Left lung (tissue), 10 donors: Measurements from ENCODE around the gene ARMC5. TPM values are rescaled to one million over a fixed set of nuclear protein-coding genes. Genes with fewer than 3 reads are reported as not detected.

ENCODE experiments used
- ATAC-seq: fragments of 200-7000 bp; cut with Tn5 transposase; one replicate; pipeline ENCODE4 v1.9.1; 2020; ENCODE audit warnings: moderate library complexity
- DNase-seq, 4 donors: peaks; one replicate each; pipeline ENCODE4 v3.0.0-alpha.2; 2013 to 2020
- H3K27ac ChIP-seq, 2 donors: fragments of 200-600 bp; sonication (generic) in 1 of 2; one replicate each; pipeline versions ENCODE4 v1.5.0 to v1.8.0; 2020 to 2021
- H3K27me3 ChIP-seq, 2 donors: fragments of 200-600 bp; sonication (generic) in 1 of 2; one replicate each; pipeline versions ENCODE4 v1.5.0 to v1.8.0; 2020 to 2021
- H3K36me3 ChIP-seq, 2 donors: fragments of 200-600 bp; sonication (generic) in 1 of 2; one replicate each; pipeline versions ENCODE4 v1.5.0 to v1.8.0; 2020 to 2021
- H3K4me1 ChIP-seq, 2 donors: fragments of 200-600 bp; one replicate each; pipeline ENCODE4 v1.8.0; 2021
- H3K4me3 ChIP-seq, 2 donors: fragments of 200-600 bp; sonication (generic) in 1 of 2; one replicate each; pipeline versions ENCODE4 v1.5.0 to v1.8.0; 2020 to 2021; ENCODE audit warnings: mild to moderate bottlenecking in 1 of 2
- H3K9me3 ChIP-seq, 2 donors: fragments of 200-600 bp; sonication (generic) in 1 of 2; one replicate each; pipeline versions ENCODE4 v1.5.0 to v1.8.0; 2020 to 2021
- CTCF ChIP-seq, 2 donors: fragments of 200-600 bp; sonication (generic) in 1 of 2; IDR thresholded peaks; one replicate each; pipeline versions ENCODE4 v1.5.0 to v1.8.0; 2021; ENCODE audit warnings: antibody characterized with exemption in 2 of 2
- intact Hi-C, 2 donors: fragments of 100-400 bp; cut with DNase I; formaldehyde crosslinking; loops; one replicate each; pipeline versions ENCODE4 v1.11.2 to v1.14.2; 2022
- polyA plus RNA-seq, 6 donors: library from polyadenylated mRNA; unstranded; fragments of 120-200 nt; gene quantifications; one replicate each; pipeline ENCODE4 v1.2.1, GENCODE V29; 2013; ENCODE audit not compliant: insufficient read length in 6 of 6
- total RNA-seq, 2 donors: library from RNA; stranded (reverse); fragmentation: NEBNext Ultra II Directional; extraction: Animal tissue kit (Norgen Biotek cat#: 25700); gene quantifications; one replicate each; pipeline ENCODE4 v1.2.1, GENCODE V29; 2021
- donor health status: DM: no; HTN: yes; CAD: no.
- donor health status: DM: no; HTN: no; CAD: no.

Gene ARMC5
- total and polyA plus RNA-seq, 8 donors = 8.5 to 14.8 (median 10.4) TPM

- ATAC-seq = no peak
- TF ChIP-seq CTCF (IDR thresholded peaks at IDR 0.05) = no peak
Observed at GRCh38 chr16:31428279-31428597, 31.1 kb upstream of the ARMC5 start, which contains the start of gene COX6A2. Gene COX6A2 (minus strand): TSS chr16:31428360. CDS start chr16:31428325, 35 bp downstream.

GRCh38 chr16:31428638-31429247 is 30.6 kb upstream of the ARMC5 start:
- no peak overlapping the region for H3K27ac ChIP-seq
- ATAC-seq = no peak
- no peak for DNase-seq
- peaks cover 0 to 19% of the 10 kb centered on the region in 2 donors for H3K27me3 ChIP-seq
- intact Hi-C loops = no loop called here
- H3K9me3 ChIP-seq = no peaks in the 10 kb centered on the region
- no peaks in the 10 kb centered on the region for H3K36me3 ChIP-seq
- peaks cover 4% of the 10 kb centered on the region in 2 donors for H3K4me1 ChIP-seq
- no peak for TF ChIP-seq CTCF (IDR thresholded peaks at IDR 0.05)
- H3K4me3 ChIP-seq = no peak overlapping the region

More at GRCh38 chr16:31428279-31428597, 31.1 kb upstream of the ARMC5 start, which contains the start of gene COX6A2:
- peaks cover 0 to 22% of the 10 kb centered on the region in 2 donors for H3K27me3 ChIP-seq
- peak within 1 kb of the TSS; percentile 28 to 32 for H3K4me3 ChIP-seq
- peaks cover 4% of the 10 kb centered on the region in 2 donors for H3K4me1 ChIP-seq
- no peak within 1 kb of the TSS for H3K27ac ChIP-seq
- DNase-seq = no peak
- no peaks in the 10 kb centered on the region for H3K36me3 ChIP-seq
- no peaks in the 10 kb centered on the region for H3K9me3 ChIP-seq
- intact Hi-C loops = no loop called here

GRCh38 chr16:31429314-31429713 is 30.0 kb upstream of the ARMC5 start:
- Histone ChIP-seq H3K9me3 (no peaks in the 10 kb centered on the region), H3K36me3 (no peaks in the 10 kb centered on the region), H3K4me3 (no peak overlapping the region), H3K27me3 (peaks cover 0 to 13% of the 10 kb centered on the region in 2 donors), H3K4me1 (peaks cover 4% of the 10 kb centered on the region in 2 donors), H3K27ac (no peak overlapping the region)
- DNase-seq (no peak), ATAC-seq (no peak)
- no peak for TF ChIP-seq CTCF (IDR thresholded peaks at IDR 0.05)
- intact Hi-C loops = no loop called here

GRCh38 chr16:31429796-31430195 is 29.5 kb upstream of the ARMC5 start:
- no peaks in the 10 kb centered on the region for H3K9me3 ChIP-seq
- no peak overlapping the region for H3K27ac ChIP-seq
- H3K27me3 ChIP-seq = peaks cover 0 to 12% of the 10 kb centered on the region in 2 donors
- H3K4me1 ChIP-seq = peaks cover 4% of the 10 kb centered on the region in 2 donors
- no peak overlapping the region for H3K4me3 ChIP-seq
- TF ChIP-seq CTCF (IDR thresholded peaks at IDR 0.05) = no peak
- intact Hi-C loops = loop anchor here in 1 of 2 donors (10.0 kb wide), 1 partner anchor 445 kb away; the partner anchor contains the start of gene HSD3B7
- ATAC-seq (no peak), DNase-seq (no peak)
- H3K36me3 ChIP-seq = no peaks in the 10 kb centered on the region

GRCh38 chr16:31430380-31431052 is 28.8 kb upstream of the ARMC5 start:
- no peak for DNase-seq
- ATAC-seq = no peak
- Histone ChIP-seq H3K36me3 (no peaks in the 10 kb centered on the region), H3K4me1 (peaks cover 4% of the 10 kb centered on the region in 2 donors), H3K27me3 (peaks cover 0 to 12% of the 10 kb centered on the region in 2 donors), H3K4me3 (no peak overlapping the region), H3K9me3 (no peaks in the 10 kb centered on the region), H3K27ac (no peak overlapping the region)
- no peak for TF ChIP-seq CTCF (IDR thresholded peaks at IDR 0.05)
- intact Hi-C loops = loop anchor here in 1 of 2 donors (10.0 kb wide), 1 partner anchor 446 kb away; the partner anchor contains the start of gene HSD3B7
